EL (cell line): ENCODE data around the gene RNF167.
A peak's percentile ranks its signal among the peaks of the same experiment; 100 is the strongest.

Experiments used
- DNase-seq: peaks from one replicate; pipeline ENCODE4 v3.0.0-alpha.2; 2016

RNF167 gene

GRCh38 chr17:4986951-4987766, 47.1 kb downstream of the RNF167 start, which contains the start of gene CAMTA2:
CAMTA2 (minus strand) TSS chr17:4987675; CDS start chr17:4986222, 1,453 bp downstream.
- DNase-seq = peak; percentile 82

GRCh38 chr17:4987767-4988567, 47.9 kb downstream of the RNF167 start:
- no peak for DNase-seq

- DNase-seq = no peak
These were observed 54.1 kb downstream of the RNF167 start for GRCh38 chr17:4994081-4994595.
